ENCODE results near the gene ELAVL2. TPM values are rescaled to one million over a fixed set of nuclear protein-coding genes. Genes with fewer than 3 reads are reported as not detected.

ELAVL2 gene
- total RNA-seq, 1 experiment from 2014 or later, result not detected

- H3K27me3 ChIP-seq (replicated peaks; ENCODE audit: insufficient read depth, low read depth, low read length, poor library complexity), result no peaks in the 10 kb centered on the region
- no peaks in the 10 kb centered on the region for H3K4me1 ChIP-seq (ENCODE audit: insufficient read depth, low read length, poor library complexity, severe bottlenecking)
- DNase-seq (ENCODE audit: low spot score), result no peak
- no TSS peak for BruUV-seq (replicated peaks)
- no peaks in the 10 kb centered on the region for H3K9me3 ChIP-seq (ENCODE audit: low read depth, low read length, poor library complexity, severe bottlenecking)
- ChIA-PET POLR2A (ENCODE audit: low non-redundant PET) (no interaction called here), CTCF (no interaction called here)
- no peak overlapping the region for H3K4me3 ChIP-seq (ENCODE audit: low read depth, low read length, poor library complexity, severe bottlenecking)
- H3K36me3 ChIP-seq (ENCODE audit: insufficient read depth, low read length, poor library complexity, severe bottlenecking), result no peaks in the 10 kb centered on the region
- TF ChIP-seq CTCF (conservative IDR thresholded peaks at IDR 0.05; ENCODE audit: low read depth, low read length) (no peak), EZH2 (IDR thresholded peaks at IDR 0.05; ENCODE audit: borderline replicate concordance, low read depth, low read length, poor library complexity, severe bottlenecking) (no peak)
- intact Hi-C loops (cut with micrococcal nuclease; ENCODE audit: unreplicated experiment), result no loop called here
- H3K27ac ChIP-seq (ENCODE audit: low read depth, low read length, poor library complexity, severe bottlenecking), result no peak overlapping the region
Observed at GRCh38 chr9:23771746-23772384, 54.2 kb downstream of the ELAVL2 start.

GRCh38 chr9:23769307-23769935 lies 56.6 kb downstream of the ELAVL2 start:
- Histone ChIP-seq H3K9me3 (ENCODE audit: low read depth, low read length, poor library complexity, severe bottlenecking) (no peaks in the 10 kb centered on the region), H3K36me3 (ENCODE audit: insufficient read depth, low read length, poor library complexity, severe bottlenecking) (no peaks in the 10 kb centered on the region), H3K4me3 (ENCODE audit: low read depth, low read length, poor library complexity, severe bottlenecking) (no peak overlapping the region), H3K27ac (ENCODE audit: low read depth, low read length, poor library complexity, severe bottlenecking) (no peak overlapping the region), H3K27me3 (replicated peaks; ENCODE audit: insufficient read depth, low read depth, low read length, poor library complexity) (no peaks in the 10 kb centered on the region), H3K4me1 (ENCODE audit: insufficient read depth, low read length, poor library complexity, severe bottlenecking) (no peaks in the 10 kb centered on the region)
- ChIA-PET CTCF (no interaction called here), POLR2A (ENCODE audit: low non-redundant PET) (no interaction called here)
- intact Hi-C loops (cut with micrococcal nuclease; ENCODE audit: unreplicated experiment), result no loop called here
- TF ChIP-seq EZH2 (IDR thresholded peaks at IDR 0.05; ENCODE audit: borderline replicate concordance, low read depth, low read length, poor library complexity, severe bottlenecking) (no peak), CTCF (conservative IDR thresholded peaks at IDR 0.05; ENCODE audit: low read depth, low read length) (no peak)
- DNase-seq (ENCODE audit: low spot score), result no peak
- BruUV-seq (replicated peaks), result no TSS peak

GRCh38 chr9:23768861-23769260 lies 57.2 kb downstream of the ELAVL2 start:
- H3K4me1 ChIP-seq (ENCODE audit: insufficient read depth, low read length, poor library complexity, severe bottlenecking), result no peaks in the 10 kb centered on the region
- TF ChIP-seq CTCF (conservative IDR thresholded peaks at IDR 0.05; ENCODE audit: low read depth, low read length) (no peak), EZH2 (IDR thresholded peaks at IDR 0.05; ENCODE audit: borderline replicate concordance, low read depth, low read length, poor library complexity, severe bottlenecking) (no peak)
- no peaks in the 10 kb centered on the region for H3K9me3 ChIP-seq (ENCODE audit: low read depth, low read length, poor library complexity, severe bottlenecking)
- H3K36me3 ChIP-seq (ENCODE audit: insufficient read depth, low read length, poor library complexity, severe bottlenecking), result no peaks in the 10 kb centered on the region
- CTCF ChIA-PET, result no interaction called here
- H3K4me3 ChIP-seq (ENCODE audit: low read depth, low read length, poor library complexity, severe bottlenecking), result no peak overlapping the region
- no peak for DNase-seq (ENCODE audit: low spot score)
- H3K27me3 ChIP-seq (replicated peaks; ENCODE audit: insufficient read depth, low read depth, low read length, poor library complexity), result no peaks in the 10 kb centered on the region
- no peak overlapping the region for H3K27ac ChIP-seq (ENCODE audit: low read depth, low read length, poor library complexity, severe bottlenecking)
- POLR2A ChIA-PET (ENCODE audit: low non-redundant PET), result no interaction called here
- intact Hi-C loops (cut with micrococcal nuclease; ENCODE audit: unreplicated experiment), result no loop called here
- BruUV-seq (replicated peaks), result no TSS peak
